ENCODE measurements around the gene KRTAP1-5. TPM values are rescaled to one million over a fixed set of nuclear protein-coding genes. Genes with fewer than 3 reads are reported as not detected.
"Not testable (repeated sequence)": the region's sequence is repeated elsewhere in the genome, so short reads cannot be mapped to it uniquely, and the experiment has no call there.

Gene KRTAP1-5
- total RNA-seq, 1 donor from 2014 or later: not detected

DNA sequence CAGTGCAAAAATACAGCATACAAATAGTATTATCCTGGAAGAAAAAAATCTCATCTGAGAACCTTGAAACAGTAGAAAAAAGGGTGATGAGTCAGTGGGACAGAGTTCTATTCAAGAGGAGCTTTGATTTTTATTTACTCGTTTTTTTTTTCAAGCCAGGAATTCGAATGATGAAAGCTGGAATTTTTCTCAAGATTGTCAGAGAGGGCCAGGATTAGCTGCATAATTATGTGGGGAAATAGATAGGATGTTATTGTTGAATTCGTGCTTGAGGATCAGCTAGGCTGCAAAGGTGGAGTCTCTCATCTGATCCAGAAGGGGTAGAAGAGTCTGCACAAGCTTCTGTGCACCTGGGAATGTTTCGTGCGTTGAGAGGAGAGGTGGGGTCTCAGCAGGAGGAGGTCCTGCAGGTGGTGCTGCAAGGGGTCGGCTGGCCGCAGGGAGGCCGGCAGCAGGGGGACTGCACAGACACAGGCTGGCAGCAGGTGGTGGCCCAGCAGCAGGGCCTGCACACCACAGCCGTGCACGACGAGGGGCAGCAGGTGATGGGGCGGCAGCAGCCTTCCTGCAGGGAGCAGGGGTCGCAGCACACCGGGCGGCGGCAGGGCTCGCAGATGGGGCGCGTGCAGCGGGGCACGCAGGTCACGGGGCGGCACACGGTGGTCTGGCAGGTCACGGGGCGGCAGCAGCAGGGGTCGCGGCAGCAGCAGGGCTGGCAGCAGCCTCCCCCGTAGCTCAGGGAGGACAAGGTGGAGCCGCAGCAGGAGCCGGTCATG lies 32.5 kb upstream of the KRTAP1-5 start:
- H3K36me3 Mint-ChIP-seq (ENCODE audit: low read depth); H3K27ac Mint-ChIP-seq; H3K4me1 Mint-ChIP-seq (ENCODE audit: low read depth); DNase-seq (ENCODE audit: low spot score); intact Hi-C loops (cut with micrococcal nuclease); H3K4me3 Mint-ChIP-seq; H3K9me3 Mint-ChIP-seq: not testable (repeated sequence)
- H3K27me3 Mint-ChIP-seq (ENCODE audit: insufficient read depth): peaks cover 21% of the 10 kb centered on the region

DNA sequence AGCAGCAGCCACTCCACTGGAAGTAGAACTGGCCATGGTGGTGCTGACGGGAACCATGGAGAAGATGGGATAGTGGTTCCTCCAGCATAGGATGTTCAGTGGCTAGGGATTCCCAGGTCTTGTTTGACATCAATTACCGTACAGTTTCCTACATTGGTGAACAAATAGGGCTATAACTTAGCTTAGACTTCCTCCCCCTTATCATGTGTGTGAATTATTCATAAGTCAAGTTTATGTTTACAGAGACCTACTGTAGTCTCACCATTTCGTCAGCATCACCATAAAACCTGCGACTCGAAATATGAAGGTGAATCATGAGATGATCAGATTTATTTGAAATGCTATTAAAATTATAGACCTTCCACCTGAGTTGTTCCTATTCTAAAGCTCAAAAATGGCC lies 31.7 kb upstream of the KRTAP1-5 start:
- DNase-seq (ENCODE audit: low spot score): no peak

DNA sequence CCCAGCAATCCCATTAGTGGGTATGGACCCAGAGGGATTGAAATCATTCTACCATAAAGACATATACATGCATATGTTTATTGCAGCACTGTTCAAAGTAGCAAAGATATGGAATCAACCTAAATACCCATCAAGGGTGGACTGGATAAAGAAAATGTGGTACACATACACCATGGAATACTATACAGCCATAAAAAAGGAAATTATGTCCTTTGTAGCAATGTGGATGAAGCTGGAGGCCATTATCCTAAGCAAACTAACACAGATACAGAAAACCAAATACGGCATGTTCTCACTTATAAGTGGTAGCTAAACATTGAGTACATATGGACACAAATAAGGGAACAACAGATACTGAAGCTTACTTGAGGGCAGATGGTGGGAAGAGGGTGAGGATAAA lies 30.5 kb upstream of the KRTAP1-5 start:
- peaks cover 6% of the 10 kb centered on the region for H3K9me3 Mint-ChIP-seq
- no peak overlapping the region for H3K27ac Mint-ChIP-seq
- no peak overlapping the region for H3K4me3 Mint-ChIP-seq
- intact Hi-C loops (cut with micrococcal nuclease): no loop called here
- no peaks in the 10 kb centered on the region for H3K4me1 Mint-ChIP-seq (ENCODE audit: low read depth)
- no peaks in the 10 kb centered on the region for H3K36me3 Mint-ChIP-seq (ENCODE audit: low read depth)
- DNase-seq (ENCODE audit: low spot score): no peak
- H3K27me3 Mint-ChIP-seq (ENCODE audit: insufficient read depth): peaks cover 23% of the 10 kb centered on the region

More for the DNA sequence above, 31.7 kb upstream of the KRTAP1-5 start:
- Mint-ChIP-seq H3K36me3 (ENCODE audit: low read depth) (no peaks in the 10 kb centered on the region), H3K4me3 (no peak overlapping the region), H3K9me3 (peaks cover 6% of the 10 kb centered on the region), H3K27me3 (ENCODE audit: insufficient read depth) (peaks cover 21% of the 10 kb centered on the region), H3K27ac (no peak overlapping the region), H3K4me1 (ENCODE audit: low read depth) (no peaks in the 10 kb centered on the region)
- intact Hi-C loops (cut with micrococcal nuclease): no loop called here

DNA sequence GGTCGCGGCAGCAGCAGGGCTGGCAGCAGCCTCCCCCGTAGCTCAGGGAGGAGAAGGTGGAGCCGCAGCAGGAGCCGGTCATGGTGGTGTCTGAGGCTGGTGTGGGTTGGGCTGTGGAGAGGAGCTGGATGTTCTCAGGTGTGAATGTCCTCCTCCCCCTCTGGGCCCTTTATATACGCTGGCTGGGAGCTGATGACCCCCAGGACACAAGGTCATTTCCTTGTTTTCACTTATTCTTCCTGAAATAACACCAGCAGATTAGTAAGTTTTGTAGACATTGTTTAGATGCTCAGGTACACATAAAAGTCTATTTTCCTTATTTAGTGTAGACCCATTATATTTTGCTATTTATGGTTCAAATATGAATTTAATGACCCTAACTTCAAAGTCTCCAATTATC lies 28.1 kb upstream of the KRTAP1-5 start, which contains the start of gene KRTAP2-2:
Gene KRTAP2-2, minus strand, starts transcription at position 101 of the 400 bp plus-strand sequence. Its CDS starts 19 bp downstream, at position 82.
- peaks cover 14% of the 10 kb centered on the region for H3K27me3 Mint-ChIP-seq (ENCODE audit: insufficient read depth)
- DNase-seq (ENCODE audit: low spot score); intact Hi-C loops (cut with micrococcal nuclease); H3K4me1 Mint-ChIP-seq (ENCODE audit: low read depth); H3K4me3 Mint-ChIP-seq; H3K27ac Mint-ChIP-seq; H3K36me3 Mint-ChIP-seq (ENCODE audit: low read depth); H3K9me3 Mint-ChIP-seq: not testable (repeated sequence)

DNA sequence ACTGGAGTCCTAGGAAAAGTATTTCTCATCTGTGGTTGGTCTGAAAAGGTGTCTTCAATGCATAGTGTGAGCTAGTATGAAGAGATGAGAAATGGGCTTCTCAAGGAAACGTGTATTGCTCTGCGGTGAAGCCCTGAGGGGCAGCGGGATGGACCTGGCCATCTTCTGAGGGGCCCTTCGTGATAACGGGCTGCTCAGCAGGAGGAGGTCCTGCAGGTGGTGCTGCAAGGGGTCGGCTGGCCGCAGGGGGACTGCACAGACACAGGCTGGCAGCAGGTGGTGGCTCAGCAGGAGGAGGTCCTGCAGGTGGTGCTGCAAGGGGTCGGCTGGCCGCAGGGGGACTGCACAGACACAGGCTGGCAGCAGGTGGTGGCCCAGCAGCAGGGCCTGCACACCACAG lies 27.5 kb upstream of the KRTAP1-5 start:
- intact Hi-C loops (cut with micrococcal nuclease); H3K4me3 Mint-ChIP-seq; H3K36me3 Mint-ChIP-seq (ENCODE audit: low read depth); DNase-seq (ENCODE audit: low spot score); H3K9me3 Mint-ChIP-seq; H3K4me1 Mint-ChIP-seq (ENCODE audit: low read depth); H3K27ac Mint-ChIP-seq: not testable (repeated sequence)
- peaks cover 12% of the 10 kb centered on the region for H3K27me3 Mint-ChIP-seq (ENCODE audit: insufficient read depth)

DNA sequence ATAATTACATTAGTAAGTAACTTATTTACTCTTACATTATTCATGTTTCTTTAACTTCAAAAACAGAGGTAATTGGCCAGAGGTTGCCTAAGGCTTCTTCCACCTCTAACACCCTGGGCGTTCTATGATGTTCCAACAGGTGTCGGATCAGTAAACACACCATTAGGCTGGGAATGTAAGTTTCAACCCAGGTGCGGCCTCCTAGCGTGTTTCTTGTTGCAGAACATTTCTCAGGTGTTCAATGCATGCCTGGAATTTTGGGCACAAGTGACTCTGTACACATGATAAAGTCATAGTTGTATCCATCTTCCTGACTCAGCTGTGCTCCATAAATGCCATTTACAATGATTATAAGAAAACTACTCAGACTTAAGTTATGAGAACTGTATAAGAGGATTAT lies 27.0 kb upstream of the KRTAP1-5 start:
- H3K27ac Mint-ChIP-seq: no peak overlapping the region

DNA sequence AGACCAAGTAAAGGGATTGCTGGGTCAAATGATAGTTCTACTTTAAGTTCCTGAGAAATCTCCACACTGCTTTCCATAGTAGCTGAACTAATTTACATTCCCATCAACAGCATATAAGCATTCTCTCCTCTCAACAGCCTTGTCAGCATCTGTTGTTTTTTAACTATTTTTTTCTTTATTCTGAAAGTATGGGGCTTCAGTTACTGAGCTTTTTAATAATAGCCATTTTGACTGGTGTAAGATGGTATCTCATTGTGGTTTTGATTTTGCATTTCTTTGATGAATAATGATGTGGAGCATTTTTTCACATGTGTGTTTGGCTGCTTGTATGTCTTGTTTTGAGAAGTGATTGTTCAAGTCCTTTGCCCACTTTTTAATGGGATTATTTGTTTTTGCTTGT lies 25.6 kb upstream of the KRTAP1-5 start:
- no peak overlapping the region for H3K27ac Mint-ChIP-seq
- no peak for DNase-seq (ENCODE audit: low spot score)
- peaks cover 4% of the 10 kb centered on the region for H3K9me3 Mint-ChIP-seq
- peaks cover 8% of the 10 kb centered on the region for H3K27me3 Mint-ChIP-seq (ENCODE audit: insufficient read depth)
- intact Hi-C loops (cut with micrococcal nuclease): no loop called here
- no peak overlapping the region for H3K4me3 Mint-ChIP-seq
- H3K4me1 Mint-ChIP-seq (ENCODE audit: low read depth): no peaks in the 10 kb centered on the region
- H3K36me3 Mint-ChIP-seq (ENCODE audit: low read depth): no peaks in the 10 kb centered on the region

More for the DNA sequence above, 27.0 kb upstream of the KRTAP1-5 start:
- Mint-ChIP-seq H3K27me3 (ENCODE audit: insufficient read depth) (peaks cover 10% of the 10 kb centered on the region), H3K4me1 (ENCODE audit: low read depth) (no peaks in the 10 kb centered on the region), H3K4me3 (no peak overlapping the region), H3K36me3 (ENCODE audit: low read depth) (no peaks in the 10 kb centered on the region), H3K9me3 (peaks cover 6% of the 10 kb centered on the region)
- DNase-seq (ENCODE audit: low spot score): no peak
- intact Hi-C loops (cut with micrococcal nuclease): no loop called here

DNA sequence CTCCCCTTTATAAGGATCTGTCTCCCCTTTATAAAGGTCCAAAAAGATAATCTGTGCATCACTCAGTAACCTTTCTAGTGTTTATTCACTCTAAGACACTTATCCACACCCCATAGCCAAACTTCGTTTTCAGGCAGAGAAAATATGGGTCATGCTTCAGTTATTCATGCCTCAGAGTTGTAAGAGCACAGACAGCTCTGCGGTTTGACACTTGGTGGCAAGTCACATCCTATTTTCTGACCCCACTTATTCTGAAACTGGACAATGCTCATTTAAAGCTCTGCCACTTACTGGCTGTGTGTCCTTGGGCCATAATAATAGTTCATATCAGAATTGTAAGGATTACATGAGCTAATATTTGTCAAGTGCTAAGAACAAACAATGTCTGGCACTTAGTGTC lies 22.1 kb upstream of the KRTAP1-5 start:
- DNase-seq (ENCODE audit: low spot score): no peak
- peaks cover 6% of the 10 kb centered on the region for H3K27me3 Mint-ChIP-seq (ENCODE audit: insufficient read depth)
- intact Hi-C loops (cut with micrococcal nuclease): no loop called here

DNA sequence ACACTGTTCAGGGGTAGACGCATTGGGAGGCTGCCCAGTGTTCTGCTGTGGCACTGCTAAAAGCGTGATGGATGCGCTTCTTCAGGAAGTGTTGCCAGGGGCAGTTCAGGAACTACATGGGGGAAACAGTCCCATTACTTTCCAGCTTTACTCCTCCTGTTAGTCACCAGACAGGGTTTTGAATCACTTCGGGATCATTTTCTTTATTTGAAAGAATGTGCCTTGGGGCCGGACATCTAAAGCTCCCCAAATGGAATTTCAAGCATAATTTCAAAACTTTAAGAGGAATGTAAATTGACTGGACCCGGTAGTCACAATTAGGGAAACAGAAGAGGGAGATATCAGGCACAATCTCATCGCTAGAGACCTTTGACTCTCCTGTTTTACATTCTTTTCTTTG lies 21.4 kb upstream of the KRTAP1-5 start:
- H3K27me3 Mint-ChIP-seq (ENCODE audit: insufficient read depth): peaks cover 7% of the 10 kb centered on the region
- peaks cover 8% of the 10 kb centered on the region for H3K9me3 Mint-ChIP-seq
- no peak overlapping the region for H3K27ac Mint-ChIP-seq
- no peaks in the 10 kb centered on the region for H3K36me3 Mint-ChIP-seq (ENCODE audit: low read depth)
- no peaks in the 10 kb centered on the region for H3K4me1 Mint-ChIP-seq (ENCODE audit: low read depth)
- intact Hi-C loops (cut with micrococcal nuclease): no loop called here
- DNase-seq (ENCODE audit: low spot score): no peak
- H3K4me3 Mint-ChIP-seq: no peak overlapping the region

More for the DNA sequence above, 22.1 kb upstream of the KRTAP1-5 start:
- Mint-ChIP-seq H3K4me3 (no peak overlapping the region), H3K36me3 (ENCODE audit: low read depth) (no peaks in the 10 kb centered on the region), H3K4me1 (ENCODE audit: low read depth) (no peaks in the 10 kb centered on the region), H3K27ac (no peak overlapping the region), H3K9me3 (peaks cover 1% of the 10 kb centered on the region)

DNA sequence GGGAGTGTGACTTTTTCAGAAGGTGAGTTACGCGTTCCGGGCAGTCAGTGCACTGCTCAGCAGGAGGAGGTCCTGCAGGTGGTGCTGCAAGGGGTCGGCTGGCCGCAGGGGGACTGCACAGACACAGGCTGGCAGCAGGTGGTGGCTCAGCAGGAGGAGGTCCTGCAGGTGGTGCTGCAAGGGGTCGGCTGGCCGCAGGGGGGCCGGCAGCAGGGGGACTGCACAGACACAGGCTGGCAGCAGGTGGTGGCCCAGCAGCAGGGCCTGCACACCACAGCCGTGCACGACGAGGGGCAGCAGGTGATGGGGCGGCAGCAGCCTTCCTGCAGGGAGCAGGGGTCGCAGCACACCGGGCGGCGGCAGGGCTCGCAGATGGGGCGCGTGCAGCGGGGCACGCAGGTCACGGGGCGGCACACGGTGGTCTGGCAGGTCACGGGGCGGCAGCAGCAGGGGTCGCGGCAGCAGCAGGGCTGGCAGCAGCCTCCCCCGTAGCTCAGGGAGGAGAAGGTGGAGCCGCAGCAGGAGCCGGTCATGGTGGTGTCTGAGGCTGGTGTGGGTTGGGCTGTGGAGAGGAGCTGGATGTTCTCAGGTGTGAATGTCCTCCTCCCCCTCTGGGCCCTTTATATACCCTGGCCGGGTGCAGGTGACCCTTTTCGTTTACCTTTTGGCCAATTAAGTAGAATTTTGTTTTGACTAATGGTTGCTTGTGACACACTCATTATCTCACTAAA lies 19.9 kb upstream of the KRTAP1-5 start, which contains the start of gene KRTAP2-1:
Gene KRTAP2-1, minus strand, starts transcription at position 582 of the 731 bp plus-strand sequence. Its CDS starts 49 bp downstream, at position 533.
- intact Hi-C loops (cut with micrococcal nuclease); H3K36me3 Mint-ChIP-seq (ENCODE audit: low read depth); DNase-seq (ENCODE audit: low spot score); H3K27ac Mint-ChIP-seq; H3K4me1 Mint-ChIP-seq (ENCODE audit: low read depth); H3K4me3 Mint-ChIP-seq; H3K27me3 Mint-ChIP-seq (ENCODE audit: insufficient read depth): not testable (repeated sequence)
- H3K9me3 Mint-ChIP-seq: peaks cover 10% of the 10 kb centered on the region

DNA sequence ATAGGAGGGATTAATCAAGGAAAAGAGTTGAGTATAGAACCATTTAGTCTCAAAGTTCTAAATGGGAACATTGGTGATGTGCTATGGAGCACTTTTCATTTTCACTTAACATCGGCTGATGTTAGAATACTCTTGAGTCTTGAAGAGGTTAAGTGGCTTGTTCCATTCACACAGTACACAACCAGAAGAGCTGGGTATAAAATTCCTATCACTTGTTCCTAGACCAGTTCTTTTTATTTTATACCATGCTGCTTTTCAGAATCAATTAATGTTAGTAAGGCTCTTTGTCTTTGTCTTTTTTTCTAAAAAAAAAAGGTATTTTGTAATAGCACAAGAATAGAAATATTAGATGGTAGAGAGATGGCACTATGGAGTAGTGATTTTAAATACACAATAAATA lies 15.9 kb upstream of the KRTAP1-5 start:
- H3K27ac Mint-ChIP-seq: no peak overlapping the region
- no peak overlapping the region for H3K4me3 Mint-ChIP-seq
- no peaks in the 10 kb centered on the region for H3K36me3 Mint-ChIP-seq (ENCODE audit: low read depth)
- H3K27me3 Mint-ChIP-seq (ENCODE audit: insufficient read depth): peaks cover 8% of the 10 kb centered on the region
- no peaks in the 10 kb centered on the region for H3K4me1 Mint-ChIP-seq (ENCODE audit: low read depth)
- intact Hi-C loops (cut with micrococcal nuclease): no loop called here
- peaks cover 10% of the 10 kb centered on the region for H3K9me3 Mint-ChIP-seq
- DNase-seq (ENCODE audit: low spot score): no peak

DNA sequence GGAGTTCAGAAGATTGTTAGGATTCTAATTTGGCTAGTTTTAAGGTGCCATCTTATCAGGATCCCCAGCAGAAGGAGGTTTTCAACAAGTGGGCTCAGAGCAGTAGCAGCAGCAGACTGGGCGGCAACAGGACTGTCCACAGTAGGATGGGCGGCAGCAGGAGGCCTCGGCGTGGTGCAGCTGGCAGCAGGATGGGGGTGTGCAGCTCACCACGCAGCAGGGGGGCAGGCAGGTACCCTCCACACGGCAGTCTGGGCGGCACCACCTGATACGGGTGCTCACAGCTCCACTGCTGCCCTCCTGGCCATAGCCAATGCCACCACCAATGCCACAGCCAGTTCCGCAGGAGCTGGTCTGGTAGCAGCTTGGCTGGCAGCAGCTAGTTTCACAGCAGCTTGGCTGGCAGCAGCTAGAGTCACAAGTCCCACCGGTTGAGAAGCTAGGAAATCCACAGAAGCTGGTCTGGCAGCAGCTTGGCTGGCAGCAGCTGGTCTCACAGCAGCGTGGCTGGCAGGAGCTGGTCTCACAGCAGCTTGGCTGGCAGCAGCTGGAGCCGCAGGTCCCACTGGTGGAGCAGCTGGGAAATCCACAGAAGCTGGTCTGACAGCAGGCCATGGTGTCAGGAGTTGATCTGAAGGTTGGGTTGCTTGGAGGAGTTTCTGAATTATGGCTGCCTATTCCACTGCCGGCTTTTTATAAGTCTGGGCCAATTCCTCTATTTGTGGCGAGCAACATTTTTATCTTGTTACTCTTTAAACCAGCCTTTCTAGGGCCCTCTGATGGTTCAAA lies 14.0 kb upstream of the KRTAP1-5 start, which contains the start of gene KRTAP1-1:
Gene KRTAP1-1, minus strand, starts transcription at position 668 of the 789 bp plus-strand sequence. Its CDS starts 53 bp downstream, at position 615.
- H3K27ac Mint-ChIP-seq; intact Hi-C loops (cut with micrococcal nuclease); H3K4me3 Mint-ChIP-seq; DNase-seq (ENCODE audit: low spot score); H3K36me3 Mint-ChIP-seq (ENCODE audit: low read depth); H3K27me3 Mint-ChIP-seq (ENCODE audit: insufficient read depth); H3K4me1 Mint-ChIP-seq (ENCODE audit: low read depth): not testable (repeated sequence)
- peaks cover 10% of the 10 kb centered on the region for H3K9me3 Mint-ChIP-seq

Data from activated T-helper 1 cell treated with anti-CD3 and anti-CD28 coated beads, Interleukin-12 subunit alpha, Interleukin-12 subunit beta, Interleukin-2, Interleukin-4 antibody, amounts not matched to agents 30 ng/mL and 10 ng/mL and 1 ng/mL, durations not matched to agents 14 hours and 24 hours and 36 hours (primary cell).